ENCODE results near the gene NDUFC1. TPM values are rescaled to one million over a fixed set of nuclear protein-coding genes. Genes with fewer than 3 reads are reported as not detected.

NDUFC1 gene
- total and polyA plus RNA-seq, 2 donors (not counting 1 experiment from before 2014, with no cell fraction given): 36.9 to 47.9 TPM

GRCh38 chr4:139242511-139243051, 59.7 kb downstream of the NDUFC1 start:
- H3K4me1 ChIP-seq (ENCODE audit: control insufficient read depth, extremely low read depth, insufficient read depth, low read length): peaks cover 19% of the 10 kb centered on the region
- no peak overlapping the region for H3K4me3 ChIP-seq (replicated peaks in 1 of 4; ENCODE audit: control extremely low read depth in 1 of 4, insufficient read depth in 1 of 4, low read depth in 3 of 4, low read length in 4 of 4)
- H4K20me1 ChIP-seq (ENCODE audit: control insufficient read depth, extremely low read depth, insufficient read depth, low read length): no peaks in the 10 kb centered on the region
- H2AFZ ChIP-seq (ENCODE audit: low read length): no peak overlapping the region
- no peak overlapping the region for H3K9ac ChIP-seq (ENCODE audit: insufficient read depth, low read length)
- peak overlapping the region; percentile 11 for H3K4me2 ChIP-seq (ENCODE audit: extremely low read depth, insufficient read depth, low read length)
- H3K27ac ChIP-seq (ENCODE audit: insufficient read depth, low read length): peak overlapping the region; percentile 57
- no peaks in the 10 kb centered on the region for H3K36me3 ChIP-seq (ENCODE audit: control insufficient read depth, insufficient read depth, low read length)
- TF ChIP-seq EZH2 (IDR thresholded peaks at IDR 0.05; ENCODE audit: low read length, missing control alignments): no peak
- no peak for TF ChIP-seq CTCF (conservative IDR thresholded peaks at IDR 0.05 in 1 of 2, IDR thresholded peaks at IDR 0.05 in 1 of 2; ENCODE audit: low read depth in 1 of 2, low read length in 2 of 2)
- H3K27me3 ChIP-seq (ENCODE audit: control insufficient read depth, insufficient read depth, low read length): no peaks in the 10 kb centered on the region
- peak; percentile 67 to 83 for DNase-seq (ENCODE audit: low read depth in 2 of 2)
- no peaks in the 10 kb centered on the region for H3K9me3 ChIP-seq (ENCODE audit: control insufficient read depth, insufficient read depth, low read depth, low read length)
- H3K79me2 ChIP-seq (ENCODE audit: control insufficient read depth, insufficient read depth, low read length): no peaks in the 10 kb centered on the region

DNA sequence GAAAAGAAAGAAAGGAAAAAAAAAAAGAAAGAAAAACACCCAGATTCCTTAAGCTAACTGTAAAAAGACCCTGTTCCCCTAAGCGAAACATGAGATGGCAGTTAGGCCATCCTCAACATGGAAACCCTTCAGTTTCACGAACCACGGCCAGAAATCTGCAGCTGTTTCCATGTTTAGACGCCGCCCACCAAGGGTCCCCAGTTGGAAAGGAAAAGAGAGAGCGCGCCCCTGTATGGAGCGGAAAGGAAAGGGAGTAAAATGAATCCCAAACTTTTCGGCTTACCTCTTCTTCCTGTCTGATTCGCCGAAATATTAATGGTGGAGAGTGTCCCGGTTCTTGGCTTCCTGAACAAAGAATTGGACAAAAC, 60.5 kb downstream of the NDUFC1 start:
- Histone ChIP-seq H3K4me3 (replicated peaks in 1 of 4; ENCODE audit: control extremely low read depth in 1 of 4, insufficient read depth in 1 of 4, low read depth in 3 of 4, low read length in 4 of 4) (no peak overlapping the region), H3K4me2 (ENCODE audit: extremely low read depth, insufficient read depth, low read length) (no peak overlapping the region), H2AFZ (ENCODE audit: low read length) (no peak overlapping the region), H3K27ac (ENCODE audit: insufficient read depth, low read length) (no peak overlapping the region), H3K9ac (ENCODE audit: insufficient read depth, low read length) (no peak overlapping the region), H3K27me3 (ENCODE audit: control insufficient read depth, insufficient read depth, low read length) (no peaks in the 10 kb centered on the region), H3K36me3 (ENCODE audit: control insufficient read depth, insufficient read depth, low read length) (no peaks in the 10 kb centered on the region), H3K9me3 (ENCODE audit: control insufficient read depth, insufficient read depth, low read depth, low read length) (no peaks in the 10 kb centered on the region), H3K4me1 (ENCODE audit: control insufficient read depth, extremely low read depth, insufficient read depth, low read length) (peaks cover 19% of the 10 kb centered on the region), H4K20me1 (ENCODE audit: control insufficient read depth, extremely low read depth, insufficient read depth, low read length) (no peaks in the 10 kb centered on the region), H3K79me2 (ENCODE audit: control insufficient read depth, insufficient read depth, low read length) (no peaks in the 10 kb centered on the region)
- no peak for DNase-seq (ENCODE audit: low read depth in 2 of 2)
- TF ChIP-seq CTCF (conservative IDR thresholded peaks at IDR 0.05 in 1 of 2, IDR thresholded peaks at IDR 0.05 in 1 of 2; ENCODE audit: low read depth in 1 of 2, low read length in 2 of 2) (no peak), EZH2 (IDR thresholded peaks at IDR 0.05; ENCODE audit: low read length, missing control alignments) (no peak)

DNA sequence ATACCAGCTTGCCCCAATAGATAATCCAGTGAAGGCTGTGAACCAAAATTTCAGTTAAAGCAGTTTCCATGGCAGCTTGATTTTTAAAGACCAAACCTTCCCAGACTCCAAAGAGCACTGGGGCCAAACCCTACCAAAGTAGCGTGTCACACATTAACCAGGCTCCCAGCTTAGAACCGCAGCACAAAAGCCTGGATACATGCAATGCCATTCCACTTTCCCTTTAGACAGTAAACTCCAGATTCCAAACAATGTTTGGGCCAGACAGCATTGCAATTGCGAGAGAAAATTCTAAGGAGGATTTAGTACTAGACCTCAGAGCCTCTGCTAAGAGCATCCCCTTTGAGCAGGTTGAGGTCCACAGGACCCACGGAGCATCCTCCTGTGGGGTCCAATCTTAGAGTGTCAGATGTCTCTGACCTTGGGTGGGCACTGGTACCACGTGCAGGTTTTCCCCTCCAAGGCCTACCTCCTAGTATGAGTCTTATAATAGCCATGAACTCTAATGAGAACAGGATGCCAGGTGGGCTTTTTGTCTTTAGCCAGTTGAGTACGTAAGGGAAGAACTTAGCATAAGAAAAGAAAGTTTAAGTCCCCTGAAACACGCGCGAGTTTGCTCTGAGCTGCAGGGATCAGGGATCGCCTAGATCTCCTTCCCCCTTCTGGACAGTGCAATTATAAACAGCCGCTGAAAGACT, 61.0 kb downstream of the NDUFC1 start:
- no peak for DNase-seq (ENCODE audit: low read depth in 2 of 2)
- H3K27me3 ChIP-seq (ENCODE audit: control insufficient read depth, insufficient read depth, low read length): no peaks in the 10 kb centered on the region
- H2AFZ ChIP-seq (ENCODE audit: low read length): no peak overlapping the region
- no peak overlapping the region for H3K9ac ChIP-seq (ENCODE audit: insufficient read depth, low read length)
- H3K79me2 ChIP-seq (ENCODE audit: control insufficient read depth, insufficient read depth, low read length): no peaks in the 10 kb centered on the region
- H3K4me1 ChIP-seq (ENCODE audit: control insufficient read depth, extremely low read depth, insufficient read depth, low read length): peaks cover 17% of the 10 kb centered on the region
- TF ChIP-seq EZH2 (IDR thresholded peaks at IDR 0.05; ENCODE audit: low read length, missing control alignments) (no peak), CTCF (conservative IDR thresholded peaks at IDR 0.05 in 1 of 2, IDR thresholded peaks at IDR 0.05 in 1 of 2; ENCODE audit: low read depth in 1 of 2, low read length in 2 of 2) (no peak)
- no peaks in the 10 kb centered on the region for H3K36me3 ChIP-seq (ENCODE audit: control insufficient read depth, insufficient read depth, low read length)
- no peak overlapping the region for H3K4me3 ChIP-seq (replicated peaks in 1 of 4; ENCODE audit: control extremely low read depth in 1 of 4, insufficient read depth in 1 of 4, low read depth in 3 of 4, low read length in 4 of 4)
- H3K9me3 ChIP-seq (ENCODE audit: control insufficient read depth, insufficient read depth, low read depth, low read length): no peaks in the 10 kb centered on the region
- H4K20me1 ChIP-seq (ENCODE audit: control insufficient read depth, extremely low read depth, insufficient read depth, low read length): no peaks in the 10 kb centered on the region
- no peak overlapping the region for H3K27ac ChIP-seq (ENCODE audit: insufficient read depth, low read length)
- no peak overlapping the region for H3K4me2 ChIP-seq (ENCODE audit: extremely low read depth, insufficient read depth, low read length)

Other genes starting within 250 kb of the NDUFC1 start
- gene ELF2, start 125.3 kb downstream of the NDUFC1 start, total RNA-seq: 42.6 and 51.4 TPM in 2 replicates
- 21.9 and 31.2 TPM in 2 replicates for gene ELF2, start 125.3 kb downstream of the NDUFC1 start, polyA plus RNA-seq
- 12.3 and 15.2 TPM in 2 replicates for gene MGARP, start 22.3 kb downstream of the NDUFC1 start, total RNA-seq
- 18.2 and 18.8 TPM in 2 replicates for gene MGARP, start 22.3 kb downstream of the NDUFC1 start, polyA plus RNA-seq
- 23.1 and 25.4 TPM in 2 replicates for gene NAA15, start 972 bp downstream of the NDUFC1 start, total RNA-seq
- gene NAA15, start 972 bp downstream of the NDUFC1 start, polyA plus RNA-seq: 28.9 and 30.1 TPM in 2 replicates
- gene RAB33B, start 151.6 kb upstream of the NDUFC1 start, total RNA-seq: 11.7 and 12.3 TPM in 2 replicates
- gene RAB33B, start 151.6 kb upstream of the NDUFC1 start, polyA plus RNA-seq: 6.5 and 11.4 TPM in 2 replicates

Measured in fibroblast of lung (primary cell).